Nephron progenitor cell (in vitro differentiated cells): Measurements from ENCODE around the gene PPDPF.
"Not testable (repeated sequence)": the region's sequence is repeated elsewhere in the genome, so short reads cannot be mapped to it uniquely, and the experiment has no call there.

Experiments used
- DNase-seq: peaks from one replicate; pipeline ENCODE4 v3.0.0; 2021
- H3K27ac Mint-ChIP-seq: 2 replicates; pipeline ENCODE4 v1.8.0; 2021; ENCODE audit warnings: mild to moderate bottlenecking, moderate library complexity, mixed read lengths
- H3K27me3 Mint-ChIP-seq: 2 replicates; pipeline ENCODE4 v1.8.0; 2021; ENCODE audit warnings: mild to moderate bottlenecking, low read depth, mixed read lengths; ENCODE audit not compliant: poor library complexity
- H3K36me3 Mint-ChIP-seq: 2 replicates; pipeline ENCODE4 v1.8.0; 2021; ENCODE audit warnings: low read depth, mixed read lengths
- H3K4me1 Mint-ChIP-seq: 2 replicates; pipeline ENCODE4 v1.8.0; 2021; ENCODE audit warnings: mixed read lengths
- H3K4me3 Mint-ChIP-seq: 2 replicates; pipeline ENCODE4 v1.8.0; 2021; ENCODE audit warnings: mild to moderate bottlenecking, moderate library complexity, mixed read lengths
- H3K9me3 Mint-ChIP-seq: 2 replicates; pipeline ENCODE4 v1.8.0; 2021; ENCODE audit warnings: mild to moderate bottlenecking, moderate library complexity, mixed read lengths
- TF ChIP-seq, protein P1 (sequence below): fragments of 200-600 bp; sonication (generic); IDR thresholded peaks from 2 replicates; pipeline ENCODE4 v1.5.0; 2021; ENCODE audit warnings: antibody characterized with exemption

Gene PPDPF

GRCh38 chr20:63473555-63474449 is 46.8 kb upstream of the PPDPF start:
- Mint-ChIP-seq H3K9me3 (no peaks in the 10 kb centered on the region), H3K27me3 (peaks cover 71% of the 10 kb centered on the region), H3K4me1 (peaks cover 5% of the 10 kb centered on the region), H3K4me3 (peak overlapping the region; percentile 13), H3K36me3 (no peaks in the 10 kb centered on the region), H3K27ac (no peak overlapping the region)
- DNase-seq = no peak
- TF ChIP-seq, protein P1, sequence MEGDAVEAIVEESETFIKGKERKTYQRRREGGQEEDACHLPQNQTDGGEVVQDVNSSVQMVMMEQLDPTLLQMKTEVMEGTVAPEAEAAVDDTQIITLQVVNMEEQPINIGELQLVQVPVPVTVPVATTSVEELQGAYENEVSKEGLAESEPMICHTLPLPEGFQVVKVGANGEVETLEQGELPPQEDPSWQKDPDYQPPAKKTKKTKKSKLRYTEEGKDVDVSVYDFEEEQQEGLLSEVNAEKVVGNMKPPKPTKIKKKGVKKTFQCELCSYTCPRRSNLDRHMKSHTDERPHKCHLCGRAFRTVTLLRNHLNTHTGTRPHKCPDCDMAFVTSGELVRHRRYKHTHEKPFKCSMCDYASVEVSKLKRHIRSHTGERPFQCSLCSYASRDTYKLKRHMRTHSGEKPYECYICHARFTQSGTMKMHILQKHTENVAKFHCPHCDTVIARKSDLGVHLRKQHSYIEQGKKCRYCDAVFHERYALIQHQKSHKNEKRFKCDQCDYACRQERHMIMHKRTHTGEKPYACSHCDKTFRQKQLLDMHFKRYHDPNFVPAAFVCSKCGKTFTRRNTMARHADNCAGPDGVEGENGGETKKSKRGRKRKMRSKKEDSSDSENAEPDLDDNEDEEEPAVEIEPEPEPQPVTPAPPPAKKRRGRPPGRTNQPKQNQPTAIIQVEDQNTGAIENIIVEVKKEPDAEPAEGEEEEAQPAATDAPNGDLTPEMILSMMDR = no peak

- peak; percentile 81 for DNase-seq
- H3K4me3 Mint-ChIP-seq = no peak overlapping the region
- no peaks in the 10 kb centered on the region for H3K9me3 Mint-ChIP-seq
- H3K36me3 Mint-ChIP-seq = no peaks in the 10 kb centered on the region
- H3K4me1 Mint-ChIP-seq = peaks cover 3% of the 10 kb centered on the region
- H3K27ac Mint-ChIP-seq = no peak overlapping the region
- TF ChIP-seq, protein P1 = no peak
- peaks cover 77% of the 10 kb centered on the region for H3K27me3 Mint-ChIP-seq
These were observed 45.4 kb upstream of the PPDPF start for GRCh38 chr20:63475209-63475608.

DNA sequence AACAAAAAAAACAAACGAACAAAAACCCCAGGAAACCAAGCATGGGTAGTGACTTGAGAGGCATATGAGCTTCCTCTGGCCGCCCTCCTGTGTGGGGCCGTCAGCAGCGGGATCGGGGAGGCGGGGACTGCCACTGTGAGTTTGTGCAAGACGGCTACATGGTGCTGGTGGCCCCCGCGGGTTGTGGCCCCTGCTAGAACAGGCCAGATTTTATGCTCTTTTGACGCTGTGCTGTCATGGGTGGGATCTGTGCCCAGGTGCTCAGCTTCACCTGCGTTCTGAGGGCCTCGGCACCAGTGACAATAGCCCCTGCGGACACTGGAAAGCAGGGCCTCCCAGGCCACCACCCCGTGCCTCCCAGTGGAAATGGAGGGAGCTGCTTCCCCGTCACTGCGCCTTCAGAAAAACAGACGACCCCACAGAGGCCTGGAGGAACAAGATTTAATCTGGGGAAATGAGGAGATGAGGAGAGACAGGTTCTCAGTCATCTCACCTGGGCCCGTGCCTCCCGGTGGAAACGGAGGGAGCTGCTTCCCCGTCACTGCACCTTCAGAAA is 43.4 kb upstream of the PPDPF start:
- no peak overlapping the region for H3K27ac Mint-ChIP-seq
- TF ChIP-seq, protein P1 = no peak

GRCh38 chr20:63477944-63478343 is 42.6 kb upstream of the PPDPF start:
- no peak for DNase-seq
- H3K36me3 Mint-ChIP-seq = no peaks in the 10 kb centered on the region
- peaks cover 3% of the 10 kb centered on the region for H3K4me1 Mint-ChIP-seq
- H3K9me3 Mint-ChIP-seq = no peaks in the 10 kb centered on the region
- H3K4me3 Mint-ChIP-seq = no peak overlapping the region
- no peak overlapping the region for H3K27ac Mint-ChIP-seq
- TF ChIP-seq, protein P1 = no peak
- H3K27me3 Mint-ChIP-seq = peaks cover 78% of the 10 kb centered on the region

More for the DNA sequence above, 43.4 kb upstream of the PPDPF start:
- Mint-ChIP-seq H3K36me3 (no peaks in the 10 kb centered on the region), H3K4me3 (no peak overlapping the region), H3K27me3 (peaks cover 73% of the 10 kb centered on the region), H3K9me3 (no peaks in the 10 kb centered on the region), H3K4me1 (no peaks in the 10 kb centered on the region)
- no peak for DNase-seq

DNA sequence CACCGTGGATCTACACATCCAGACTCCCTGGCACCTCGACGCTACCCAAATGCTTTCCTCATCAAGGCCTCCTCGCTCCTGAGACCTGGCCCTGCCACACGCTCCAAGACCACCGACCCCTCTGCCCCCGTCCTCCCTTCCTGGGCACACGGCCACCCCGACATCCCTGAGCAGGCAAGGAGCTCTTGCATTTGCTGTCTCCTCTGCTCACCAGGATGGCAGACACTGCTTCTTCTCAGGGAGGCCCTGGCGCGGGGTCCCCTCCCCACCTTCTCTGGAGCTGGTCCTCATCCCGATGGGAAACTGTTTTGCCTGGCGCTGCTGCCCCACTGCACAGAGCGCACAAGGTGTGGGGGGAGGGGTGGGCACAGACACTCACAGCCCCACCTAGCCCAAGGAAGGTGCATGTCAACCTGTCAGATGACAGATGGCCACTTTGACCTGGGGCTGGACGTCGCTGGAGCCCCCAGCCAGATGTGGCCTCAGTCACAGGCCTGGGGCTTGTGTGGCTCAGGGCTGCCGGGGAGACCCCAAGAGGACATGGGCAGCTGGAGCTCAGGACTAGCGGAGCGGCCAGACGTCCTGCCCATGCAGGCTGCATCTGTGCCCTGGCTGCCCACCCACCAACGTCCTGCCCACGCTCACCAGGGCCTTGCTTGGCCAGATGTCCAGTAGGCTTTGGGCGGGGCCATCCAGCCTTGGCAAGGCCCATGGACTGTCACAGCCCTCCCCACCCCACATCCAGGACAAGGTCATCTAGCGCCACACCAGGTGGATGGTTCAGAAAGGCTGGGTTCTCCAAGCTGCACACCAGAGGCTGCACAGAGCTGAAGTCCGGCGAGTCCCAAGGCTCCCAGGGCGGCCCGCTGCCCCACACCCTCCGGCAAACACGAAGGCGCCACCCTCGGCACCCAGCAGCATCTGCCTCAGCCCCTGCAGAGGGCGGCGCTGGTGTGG is 41.9 kb upstream of the PPDPF start:
- TF ChIP-seq, protein P1 = no peak
- Mint-ChIP-seq H3K9me3 (no peaks in the 10 kb centered on the region), H3K4me1 (peaks cover 4% of the 10 kb centered on the region), H3K27me3 (peaks cover 74% of the 10 kb centered on the region), H3K4me3 (no peak overlapping the region), H3K27ac (no peak overlapping the region), H3K36me3 (no peaks in the 10 kb centered on the region)
- DNase-seq = no peak

GRCh38 chr20:63479695-63480419 is 40.7 kb upstream of the PPDPF start:
- H3K27ac Mint-ChIP-seq, H3K36me3 Mint-ChIP-seq, H3K4me1 Mint-ChIP-seq, DNase-seq, H3K9me3 Mint-ChIP-seq, H3K4me3 Mint-ChIP-seq: not testable (repeated sequence)
- peaks cover 68% of the 10 kb centered on the region for H3K27me3 Mint-ChIP-seq
